GM12878 (cell line): Measurements from ENCODE around the gene SPR. TPM values are rescaled to one million over a fixed set of nuclear protein-coding genes. Genes with fewer than 3 reads are reported as not detected.

Experiments used
- ATAC-seq: fragments of 200-7000 bp; cut with Tn5 transposase; 3 replicates; pipeline ENCODE4 v1.9.1; 2020; ENCODE audit warnings: mild to moderate bottlenecking, moderate library complexity
- BruUV-seq: library from RNA; stranded (reverse); fragments of 400-500 nt; replicated peaks from 2 replicates; lab custom pipeline; 2021; lab: Mats Ljungman, UMichigan
- CTCF ChIA-PET: fragments of 300-600 bp; sonication (Branson Sonifier 250); formaldehyde crosslinking; extraction: SDS; loops from one replicate; lab custom pipeline; 2021; ENCODE audit warnings: inconsistent platforms; lab: Yijun Ruan, JAX
- POLR2A ChIA-PET: fragments of 350-600 bp; formaldehyde crosslinking; extraction: SDS; loops from one replicate; lab custom pipeline; 2021; ENCODE audit warnings: inconsistent platforms; lab: Charles Lee
- RAD21 ChIA-PET: fragments of 300-600 bp; sonication (Branson Sonifier 250); formaldehyde crosslinking; loops from one replicate; lab custom pipeline; 2023; ENCODE audit warnings: antibody characterized with exemption; ENCODE audit not compliant: unreplicated experiment; lab: Charles Lee
- SMC1A ChIA-PET: fragments of 300-600 bp; sonication (Branson Sonifier 250); formaldehyde crosslinking; loops from one replicate; lab custom pipeline; 2023; ENCODE audit not compliant: unreplicated experiment, uncharacterized antibody; lab: Charles Lee
- DNase-seq: peaks from one replicate; pipeline ENCODE4 v3.0.0-alpha.2; 2011; ENCODE audit warnings: low read depth, low spot score
- FAIRE-seq: peaks from 3 replicates; lab custom pipeline; 2011; peaks lifted over from hg19 to GRCh38; lab: Jason Lieb, UNC
- H2AFZ ChIP-seq: 2 replicates; pipeline ENCODE4 v1.6.0; 2011; ENCODE audit warnings: low read depth, low read length, control low read depth; ENCODE audit not compliant: control insufficient read depth
- H3K27ac ChIP-seq: 2 replicates; pipeline ENCODE4 v1.5.1; 2011; ENCODE audit warnings: control low read depth; ENCODE audit not compliant: control insufficient read depth, insufficient read depth
- H3K27me3 ChIP-seq, 2 experiments: replicated peaks in 1 of 2; 2 replicates each; pipeline versions ENCODE4 v1.6.0 to v1.6.1; 2011; ENCODE audit warnings: low read length in 1 of 2; ENCODE audit not compliant: control insufficient read depth in 2 of 2, insufficient read depth in 2 of 2
- H3K36me3 ChIP-seq, 2 experiments: 2 replicates each; pipeline ENCODE4 v1.5.1; 2011; ENCODE audit warnings: low read length in 1 of 2; ENCODE audit not compliant: control insufficient read depth in 2 of 2, insufficient read depth in 2 of 2
- H3K4me1 ChIP-seq: 2 replicates; pipeline ENCODE4 v1.6.1; 2011; ENCODE audit warnings: mild to moderate bottlenecking, low read length, moderate library complexity, mixed read lengths; ENCODE audit not compliant: control insufficient read depth, insufficient read depth
- H3K4me2 ChIP-seq: 2 replicates; pipeline ENCODE4 v1.6.0; 2011; ENCODE audit warnings: control low read depth; ENCODE audit not compliant: control insufficient read depth, insufficient read depth
- H3K4me3 ChIP-seq: fragments of 200-600 bp; sonication (generic); 2 replicates; pipeline ENCODE4 v1.5.1; 2016
- H3K79me2 ChIP-seq: 2 replicates; pipeline ENCODE4 v1.6.0; 2011; ENCODE audit warnings: low read length; ENCODE audit not compliant: control insufficient read depth, insufficient read depth
- H3K9ac ChIP-seq: 2 replicates; pipeline ENCODE4 v1.8.0; 2011; ENCODE audit warnings: low read length, control low read depth, mixed read lengths; ENCODE audit not compliant: control insufficient read depth, insufficient read depth
- H3K9me3 ChIP-seq: replicated peaks from 3 replicates; pipeline ENCODE4 v1.5.1; 2011; ENCODE audit warnings: mild to moderate bottlenecking, low read length; ENCODE audit not compliant: control insufficient read depth, insufficient read depth
- H4K20me1 ChIP-seq: 2 replicates; pipeline ENCODE4 v1.6.0; 2011; ENCODE audit not compliant: control insufficient read depth, insufficient read depth
- ATF2 ChIP-seq: IDR thresholded peaks from 2 replicates; pipeline ENCODE4 v1.6.1; 2012; ENCODE audit warnings: low read length, inconsistent platforms
- CUX1 ChIP-seq: IDR thresholded peaks from 2 replicates; pipeline ENCODE4 v1.6.1; 2012; ENCODE audit warnings: improper control_type of control experiment, low read depth, low read length; ENCODE audit not compliant: insufficient replicate concordance
- MEF2B ChIP-seq: fragments of 450-650 bp; IDR thresholded peaks from 2 replicates; pipeline ENCODE4 v1.6.1; 2018; ENCODE audit warnings: mild to moderate bottlenecking, moderate library complexity; ENCODE audit not compliant: partially characterized antibody, poor library complexity, severe bottlenecking
- NR2F1 ChIP-seq: fragments of 450-650 bp; conservative IDR thresholded peaks from 2 replicates; pipeline ENCODE4 v1.6.1; 2017; ENCODE audit warnings: mild to moderate bottlenecking
- PRDM15 ChIP-seq: fragments of 450-650 bp; formaldehyde crosslinking; IDR thresholded peaks from 2 replicates; pipeline ENCODE4 v1.4.0; 2020; ENCODE audit warnings: mild to moderate bottlenecking, moderate library complexity
- REST ChIP-seq: IDR thresholded peaks from 2 replicates; pipeline ENCODE4 v1.6.1; 2012; ENCODE audit warnings: mild to moderate bottlenecking, low read depth, low read length
- ZNF622 ChIP-seq: fragments of 450-650 bp; IDR thresholded peaks from 2 replicates; pipeline ENCODE4 v1.6.1; 2017; ENCODE audit warnings: mild to moderate bottlenecking, inconsistent platforms
- WGBS: methylation state at CpG from one replicate; pipeline ENCODE4 v1.1.6; 2016; ENCODE audit warnings: low lambda C conversion rate; ENCODE audit not compliant: insufficient replicate concordance, insufficient coverage; ENCODE audit errors: missing lambda C conversion rate; 5-methylcytosine and 5-hydroxymethylcytosine counted together
- in situ Hi-C: fragments of 300-500 bp; cut with MboI; formaldehyde crosslinking; loops from 9 replicates; pipeline ENCODE4 v1.14.3; 2018; ENCODE audit warnings: mixed read lengths
- intact Hi-C: fragments of 100-400 bp; cut with micrococcal nuclease; formaldehyde crosslinking; loops from one replicate; pipeline ENCODE4 v1.14.2; 2022; ENCODE audit not compliant: unreplicated experiment
- polyA plus RNA-seq, 11 experiments: library from polyadenylated mRNA; depleted of rRNA in 4 of 11; unstranded in 6 of 11; stranded (reverse) in 5 of 11; fragments of >200 nt; fragmentation: Nextera tagmentation in 4 of 11; fragmentation: Illumina TruSeq in 1 of 11; extraction: Ambion mirVana in 4 of 11; extraction: Trizol in 1 of 11; gene quantifications; 1 replicate in 1 of 11; 2 replicates in 10 of 11; pipeline versions ENCODE4 v1.2.1 to v1.2.3, GENCODE V29; 2011 to 2016; ENCODE audit warnings: inconsistent platforms in 2 of 11, missing spikeins in 2 of 11, low read depth in 1 of 11
- total RNA-seq, 4 experiments: library from RNA; depleted of rRNA in 3 of 4; stranded (reverse); fragments of >200 nt in 3 of 4; fragmentation: Illumina TruSeq in 1 of 4; extraction: Trizol in 1 of 4; gene quantifications; 2 replicates each; pipeline versions ENCODE4 v1.2.1 to v1.2.3, GENCODE V29; 2013 to 2021

SPR gene
- total and polyA plus RNA-seq, 10 of the 15 experiments (the other 5 are each of a cell fraction or from before 2014, with no cell fraction given), result 0.68 to 7.8 (median 2.5) TPM

- POLR2A ChIA-PET, result interaction anchor here (0.6 to 1.6 kb wide), 3 partner anchors 10 to 53 kb away, joined by 3 to 5 read pairs (median 3); partner anchors contain the start of gene EMX1
- Histone ChIP-seq H3K9ac (no peak overlapping the region), H3K27me3 (peaks cover 7 to 22% of the 10 kb centered on the region in 2 experiments), H3K79me2 (no peaks in the 10 kb centered on the region), H2AFZ (no peak overlapping the region), H3K4me2 (no peak overlapping the region), H3K4me3 (no peak overlapping the region), H3K36me3 (no peaks in the 10 kb centered on the region), H3K27ac (no peak overlapping the region), H4K20me1 (no peaks in the 10 kb centered on the region; the same call in 1 of the 2 replicates), H3K9me3 (no peaks in the 10 kb centered on the region), H3K4me1 (no peaks in the 10 kb centered on the region)
- DNase-seq (no peak), FAIRE-seq (no peak), ATAC-seq (no peak)
- no TSS peak for BruUV-seq
- SMC1A ChIA-PET, result interaction anchor here (0.6 to 3.8 kb wide), 9 partner anchors 8 to 48 kb away, joined by 3 to 23 read pairs (median 7); partner anchors contain the start of gene EMX1
- CTCF ChIA-PET, result interaction anchor here (1.2 to 9.4 kb wide), 6 partner anchors 8 to 64 kb away, joined by 3 to 105 read pairs (median 5); no protein-coding TSS in a partner anchor
- in situ Hi-C loops, result no loop called here
- 26% methylated on average over 6 of the region's 6 CpGs for WGBS
- intact Hi-C loops, result no loop called here
- RAD21 ChIA-PET, result interaction anchor here (1.4 to 4.6 kb wide), 3 partner anchors 10 to 48 kb away, joined by 3 to 30 read pairs (median 5); partner anchors contain the start of gene EMX1
- no peak for TF ChIP-seq PRDM15 (CRISPR knock-in tag)
- TF ChIP-seq NR2F1, result no peak
- TF ChIP-seq CUX1, result no peak
- no peak for TF ChIP-seq REST
- TF ChIP-seq ZNF622, result no peak
- TF ChIP-seq MEF2B, result no peak
- TF ChIP-seq ATF2, result no peak
Observed at GRCh38 chr2:72926811-72927465, 39.7 kb downstream of the SPR start.
